Activated naive CD8-positive, alpha-beta T cell treated with anti-CD3 and anti-CD28 coated beads, Interleukin-2, amount 10 ng/mL, durations not matched to agents 7 days and 5 days (primary cell): ENCODE data around the gene GSTO1. TPM values are rescaled to one million over a fixed set of nuclear protein-coding genes. Genes with fewer than 3 reads are reported as not detected.
A peak's percentile ranks its signal among the peaks of the same experiment; 100 is the strongest.

Source experiments
- ATAC-seq: fragments of 150-1000 bp; cut with Tn5 transposase; one replicate; pipeline ENCODE4 v1.10.0; 2021; ENCODE audit warnings: low read depth, moderate library complexity
- POLR2A ChIA-PET: fragments of 350-600 bp; sonication (Branson Sonifier 250); formaldehyde crosslinking; loops from one replicate; lab custom pipeline; 2021; ENCODE audit warnings: antibody characterized with exemption; lab: Charles Lee
- DNase-seq: peaks from one replicate; pipeline ENCODE4 v3.0.0; 2021
- H3K27ac Mint-ChIP-seq: one replicate; pipeline ENCODE4 v1.8.0; 2022; ENCODE audit warnings: mild to moderate bottlenecking, mixed read lengths
- H3K27me3 Mint-ChIP-seq: one replicate; pipeline ENCODE4 v1.8.0; 2022; ENCODE audit warnings: mild to moderate bottlenecking, moderate library complexity, mixed read lengths
- H3K36me3 Mint-ChIP-seq: one replicate; pipeline ENCODE4 v1.8.0; 2021; ENCODE audit warnings: mild to moderate bottlenecking, mixed read lengths
- H3K4me1 Mint-ChIP-seq: one replicate; pipeline ENCODE4 v1.8.0; 2021; ENCODE audit warnings: mixed read lengths
- H3K4me3 Mint-ChIP-seq: one replicate; pipeline ENCODE4 v1.8.0; 2022; ENCODE audit warnings: mild to moderate bottlenecking, moderate library complexity, mixed read lengths
- H3K9me3 Mint-ChIP-seq: one replicate; pipeline ENCODE4 v1.8.0; 2021; ENCODE audit warnings: mixed read lengths
- total RNA-seq, 2 experiments: library from RNA; stranded (reverse); gene quantifications; one replicate each; pipeline ENCODE4 v1.2.3, GENCODE V29; 2021

The GSTO1 gene
- total RNA-seq, 2 experiments from 2014 or later: 92.2 to 97.7 TPM

DNA sequence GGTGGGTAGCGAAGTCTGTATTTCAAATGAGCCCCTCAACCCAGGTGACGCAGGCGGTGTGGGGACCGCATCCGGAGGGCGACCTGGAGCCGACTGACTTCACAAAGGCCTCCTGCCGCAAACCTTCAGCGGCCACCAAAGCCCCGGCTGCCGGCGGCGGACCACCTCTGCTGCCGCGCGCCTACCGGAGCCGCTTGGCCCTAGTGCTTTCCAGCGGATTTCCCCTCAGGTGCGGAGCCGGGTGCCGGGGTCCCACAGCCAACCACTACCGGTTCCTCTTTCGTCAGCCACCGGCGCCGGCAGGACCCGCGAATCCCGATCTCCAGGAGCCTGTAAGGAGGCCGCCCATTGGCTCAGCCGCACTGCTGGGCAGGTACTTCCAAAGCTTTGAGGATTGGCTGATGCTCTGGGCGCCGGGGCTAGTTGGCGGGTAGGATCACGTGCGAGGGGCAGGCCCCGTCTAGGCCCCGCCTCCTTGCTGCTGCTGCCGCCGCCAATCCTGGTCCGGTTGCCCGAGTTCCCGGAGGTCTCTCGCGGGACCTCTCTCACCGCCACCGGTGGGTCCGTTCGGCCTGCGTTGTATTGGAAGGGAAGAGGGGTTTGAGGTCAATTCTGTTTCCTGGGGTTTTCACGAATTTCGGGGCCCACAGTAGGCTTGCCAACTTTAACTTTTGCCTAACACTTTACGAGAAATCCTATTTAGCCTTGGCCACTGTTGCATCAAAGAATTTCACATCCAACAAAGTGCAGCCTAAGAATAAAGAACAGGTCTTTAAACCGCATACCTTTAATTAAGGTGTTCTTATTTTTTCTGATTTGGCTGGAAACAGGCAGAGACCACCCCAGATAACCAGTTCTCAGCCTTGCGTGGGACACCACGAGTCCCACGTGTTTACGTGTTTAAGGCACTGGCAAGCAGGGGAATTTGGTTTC lies 14.3 kb downstream of the GSTO1 start, which contains the start of gene GSTO2:
GSTO2 (plus strand) TSS at position 472 of the 933 bp plus-strand sequence. CDS start 5,732 bp downstream, outside the sequence.
- H3K27me3 Mint-ChIP-seq: no peaks in the 10 kb centered on the region
- ATAC-seq: peak; percentile 98
- H3K36me3 Mint-ChIP-seq: peaks cover 27% of the 10 kb centered on the region
- no peaks in the 10 kb centered on the region for H3K9me3 Mint-ChIP-seq
- peaks cover 27% of the 10 kb centered on the region for H3K4me1 Mint-ChIP-seq
- peak within 1 kb of the TSS; percentile 86 for H3K27ac Mint-ChIP-seq
- peak within 1 kb of the TSS; percentile 85 for H3K4me3 Mint-ChIP-seq
- DNase-seq: peak; percentile 95
- POLR2A ChIA-PET: interaction anchor here (0.6 to 4.9 kb wide), 9 partner anchors 11 to 85 kb away, joined by 3 to 29 read pairs (median 4); partner anchors contain the start of genes CFAP43, CFAP58 and GSTO1

DNA sequence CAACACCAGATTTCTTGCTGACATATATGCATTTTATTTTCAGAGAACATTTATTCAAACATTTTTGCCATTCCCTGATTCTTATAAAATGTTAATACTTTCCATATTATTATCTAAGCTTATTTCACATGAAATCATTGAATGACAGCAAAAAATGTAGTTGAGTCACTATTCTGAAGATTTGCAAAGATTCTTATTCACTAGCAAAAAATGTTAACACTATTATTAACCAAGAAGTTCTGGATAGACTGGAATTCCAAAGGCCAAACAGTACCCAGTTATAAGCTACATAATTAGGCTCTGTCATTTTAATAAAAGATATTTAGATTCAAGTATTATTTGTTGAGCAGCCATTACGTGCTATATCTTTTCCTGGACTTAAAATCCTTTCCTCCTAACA lies 18.6 kb downstream of the GSTO1 start:
- Mint-ChIP-seq H3K27me3 (peaks cover 8% of the 10 kb centered on the region), H3K4me3 (no peak overlapping the region), H3K27ac (no peak overlapping the region), H3K36me3 (peaks cover 2% of the 10 kb centered on the region), H3K9me3 (no peaks in the 10 kb centered on the region), H3K4me1 (peaks cover 7% of the 10 kb centered on the region)
- POLR2A ChIA-PET: no interaction called here
- no peak for ATAC-seq
- no peak for DNase-seq

DNA sequence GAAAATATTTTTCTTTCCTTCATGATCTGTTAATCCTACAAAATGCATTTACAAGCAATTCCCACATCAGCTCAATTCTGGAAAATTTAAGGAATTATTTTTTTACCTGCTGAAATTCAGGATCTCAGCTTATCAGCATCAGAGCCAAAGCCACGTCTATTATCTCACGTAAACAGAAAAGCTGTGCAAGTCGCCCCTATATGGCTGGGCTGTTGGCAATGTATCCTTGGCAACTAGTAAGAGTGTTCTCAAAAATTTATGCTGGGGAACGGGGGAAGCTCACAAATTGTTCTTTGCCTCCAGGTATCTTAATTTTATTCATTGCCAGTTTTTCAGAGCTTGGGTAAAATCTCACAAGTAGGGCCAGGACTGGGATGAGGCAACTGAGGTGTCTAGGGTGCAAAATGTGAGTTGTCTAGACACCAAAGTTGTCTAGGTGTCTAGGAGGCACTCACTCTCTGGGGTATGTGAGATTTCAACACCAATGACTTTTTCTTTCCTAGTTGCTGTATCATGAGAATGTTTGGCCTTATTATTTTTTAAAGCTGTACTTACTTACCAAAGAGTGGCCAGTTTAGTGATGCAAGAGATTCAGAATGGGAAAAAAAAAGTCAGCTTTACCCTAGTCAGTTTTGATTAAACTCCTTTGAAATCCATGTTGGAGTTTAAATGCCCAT lies 19.3 kb downstream of the GSTO1 start:
- Mint-ChIP-seq H3K4me1 (peaks cover 6% of the 10 kb centered on the region), H3K4me3 (no peak overlapping the region), H3K9me3 (no peaks in the 10 kb centered on the region), H3K36me3 (no peaks in the 10 kb centered on the region), H3K27me3 (peaks cover 8% of the 10 kb centered on the region), H3K27ac (no peak overlapping the region)
- ATAC-seq: no peak
- POLR2A ChIA-PET: interaction anchor here (1.2 to 1.7 kb wide), 4 partner anchors 8 to 61 kb away, joined by 4 to 8 read pairs (median 6); partner anchors contain the start of gene CFAP43
- DNase-seq: no peak

DNA sequence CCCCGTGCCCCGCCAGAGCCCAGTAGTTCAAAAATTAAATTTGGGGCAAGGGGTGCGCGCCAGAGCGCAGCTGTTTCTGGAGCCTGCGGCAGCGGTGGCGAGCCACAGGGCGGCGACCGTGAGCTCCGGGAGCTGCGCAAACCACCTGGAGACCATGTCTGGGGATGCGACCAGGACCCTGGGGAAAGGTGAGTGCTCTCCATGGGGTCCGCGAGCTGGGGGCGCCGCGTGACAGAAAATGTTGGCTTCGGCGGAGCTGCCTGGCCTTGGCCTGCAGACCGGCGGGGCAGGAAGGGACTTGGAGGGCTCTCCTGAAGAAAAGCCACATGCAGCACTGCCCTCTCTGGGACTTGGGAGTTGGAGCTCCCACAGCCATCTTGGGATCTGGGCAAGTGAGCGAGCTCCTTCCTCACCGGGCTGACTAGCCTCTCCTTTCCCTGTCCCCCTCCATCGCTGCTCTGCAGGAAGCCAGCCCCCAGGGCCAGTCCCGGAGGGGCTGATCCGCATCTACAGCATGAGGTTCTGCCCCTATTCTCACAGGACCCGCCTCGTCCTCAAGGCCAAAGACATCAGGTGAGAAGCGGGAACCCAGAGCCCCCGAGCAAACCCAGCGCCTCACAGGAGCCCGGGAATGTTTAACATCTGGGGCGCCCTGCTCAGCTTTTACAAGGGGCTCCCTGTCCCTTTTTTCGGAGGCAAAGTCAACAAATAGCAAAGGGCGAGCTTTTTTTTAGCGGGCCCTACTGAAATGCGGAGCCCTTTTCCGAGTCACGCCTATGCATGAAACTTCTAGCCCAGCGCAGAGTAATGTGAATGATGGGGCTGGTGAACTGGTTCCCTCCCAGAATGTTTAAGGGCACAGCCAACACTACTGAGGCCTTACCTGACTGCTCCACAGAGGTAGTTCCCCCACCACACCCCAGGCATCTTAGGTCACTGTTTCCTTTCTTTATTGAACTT lies 20.4 kb downstream of the GSTO1 start:
- DNase-seq (peak; percentile 71), ATAC-seq (peak; percentile 75)
- H3K27me3 Mint-ChIP-seq: peaks cover 8% of the 10 kb centered on the region
- peaks cover 3% of the 10 kb centered on the region for H3K4me1 Mint-ChIP-seq
- H3K36me3 Mint-ChIP-seq: no peaks in the 10 kb centered on the region
- POLR2A ChIA-PET: interaction anchor here (1.2 to 1.7 kb wide), 4 partner anchors 7 to 60 kb away, joined by 4 to 8 read pairs (median 6); partner anchors contain the start of gene CFAP43
- H3K27ac Mint-ChIP-seq: no peak overlapping the region
- peak overlapping the region; percentile 67 for H3K4me3 Mint-ChIP-seq
- H3K9me3 Mint-ChIP-seq: no peaks in the 10 kb centered on the region

DNA sequence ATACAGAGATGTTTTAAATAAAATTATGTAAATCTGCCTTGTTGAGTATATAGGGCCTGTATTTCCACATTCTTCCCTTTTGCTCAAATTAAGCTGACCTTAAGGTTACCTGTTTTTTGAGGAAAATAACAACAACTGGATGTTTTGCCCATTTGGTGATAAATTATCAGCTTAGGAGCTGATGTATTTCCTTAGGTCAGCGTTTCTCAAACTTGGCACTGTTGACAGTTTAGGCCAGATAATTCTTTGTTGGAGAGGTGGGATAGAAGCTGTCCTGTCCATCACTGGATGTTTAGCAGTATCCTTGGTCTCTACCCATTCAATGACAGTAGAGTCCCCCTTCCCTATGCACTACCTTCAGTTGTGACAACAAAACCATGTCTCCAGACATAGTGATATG lies 21.5 kb downstream of the GSTO1 start:
- DNase-seq: no peak
- Mint-ChIP-seq H3K36me3 (no peaks in the 10 kb centered on the region), H3K9me3 (no peaks in the 10 kb centered on the region), H3K4me3 (no peak overlapping the region), H3K27me3 (peaks cover 8% of the 10 kb centered on the region), H3K27ac (no peak overlapping the region), H3K4me1 (peaks cover 3% of the 10 kb centered on the region)
- no peak for ATAC-seq
- POLR2A ChIA-PET: no interaction called here

DNA sequence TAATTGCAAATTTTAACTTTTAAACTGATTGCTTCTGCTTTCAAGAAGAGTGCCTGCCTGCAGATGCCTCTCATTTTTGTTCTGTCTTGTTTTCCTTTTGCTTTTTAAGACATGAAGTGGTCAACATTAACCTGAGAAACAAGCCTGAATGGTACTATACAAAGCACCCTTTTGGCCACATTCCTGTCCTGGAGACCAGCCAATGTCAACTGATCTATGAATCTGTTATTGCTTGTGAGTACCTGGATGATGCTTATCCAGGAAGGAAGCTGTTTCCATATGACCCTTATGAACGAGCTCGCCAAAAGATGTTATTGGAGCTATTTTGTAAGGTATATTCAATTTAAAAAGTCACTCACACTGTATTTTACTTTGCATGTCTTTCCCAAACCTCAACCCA lies 23.1 kb downstream of the GSTO1 start:
- POLR2A ChIA-PET: no interaction called here
- H3K4me3 Mint-ChIP-seq: no peak overlapping the region
- H3K9me3 Mint-ChIP-seq: no peaks in the 10 kb centered on the region
- no peaks in the 10 kb centered on the region for H3K36me3 Mint-ChIP-seq
- ATAC-seq (no peak), DNase-seq (no peak)
- H3K27me3 Mint-ChIP-seq: peaks cover 8% of the 10 kb centered on the region
- H3K27ac Mint-ChIP-seq: no peak overlapping the region
- peaks cover 3% of the 10 kb centered on the region for H3K4me1 Mint-ChIP-seq

DNA sequence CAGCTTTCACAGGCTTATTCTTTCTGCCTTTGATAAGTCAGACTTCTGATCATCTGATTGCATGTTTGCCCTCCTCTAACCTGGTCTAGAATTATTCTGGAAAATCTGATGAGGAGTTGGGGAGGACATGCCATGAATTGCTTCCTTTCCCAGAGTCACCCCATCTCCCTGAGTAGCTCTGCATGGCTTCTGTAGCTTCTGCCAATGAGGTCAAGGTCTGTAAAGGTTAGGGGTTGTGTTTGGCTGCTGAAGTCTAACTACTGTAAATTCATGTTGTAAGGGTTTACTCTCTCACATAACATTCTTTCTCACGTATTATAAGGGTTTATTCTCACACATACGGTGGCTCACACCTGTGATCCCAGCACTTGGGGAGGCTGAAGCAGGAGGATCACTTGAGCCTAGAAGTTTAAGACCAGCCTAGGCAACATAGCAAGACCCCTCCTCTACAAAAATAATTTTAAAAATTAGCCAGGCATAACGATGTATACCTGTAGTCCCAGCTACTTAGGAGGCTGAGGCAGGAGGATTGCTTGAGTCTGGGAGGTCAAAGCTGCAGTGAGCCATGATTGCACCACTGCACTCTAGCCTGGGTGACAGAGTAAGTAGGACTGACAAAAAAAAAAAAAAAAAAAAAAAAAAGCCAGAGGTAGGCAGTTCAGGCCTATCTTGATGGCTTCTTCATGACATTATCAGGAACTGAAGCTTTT lies 25.0 kb downstream of the GSTO1 start:
- H3K27me3 Mint-ChIP-seq: peaks cover 8% of the 10 kb centered on the region
- no peaks in the 10 kb centered on the region for H3K9me3 Mint-ChIP-seq
- ATAC-seq: no peak
- H3K4me3 Mint-ChIP-seq: no peak overlapping the region
- POLR2A ChIA-PET: interaction anchor here (0.6 to 1.2 kb wide), 4 partner anchors 11 to 695 kb away, joined by 3 to 5 read pairs (median 3); partner anchors contain the start of genes GSTO2 and ITPRIP
- H3K27ac Mint-ChIP-seq: no peak overlapping the region
- DNase-seq: no peak
- H3K4me1 Mint-ChIP-seq: peaks cover 3% of the 10 kb centered on the region
- H3K36me3 Mint-ChIP-seq: no peaks in the 10 kb centered on the region

DNA sequence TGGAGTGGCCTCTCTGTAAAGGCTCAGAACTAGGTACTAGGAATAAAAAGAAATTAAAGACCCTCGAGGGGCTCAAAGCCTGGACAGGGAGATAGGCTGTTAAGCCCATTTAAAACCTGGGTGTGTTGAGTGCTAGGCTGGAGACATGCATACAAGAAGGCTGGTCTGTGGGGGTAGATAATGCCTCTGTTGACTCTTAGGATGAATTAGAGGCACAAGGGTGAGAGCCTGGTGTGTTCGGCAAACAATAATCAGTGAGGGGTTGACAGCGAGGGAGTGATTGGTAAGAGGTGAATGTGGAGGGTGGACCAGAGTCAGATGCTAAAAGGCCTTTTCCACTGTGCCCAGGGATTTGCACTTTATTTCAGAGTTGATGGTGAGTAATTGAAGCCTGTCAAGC lies 27.0 kb downstream of the GSTO1 start:
- POLR2A ChIA-PET: interaction anchor here (1.4 kb wide), 1 partner anchor 7 kb away, joined by 5 read pairs; no protein-coding TSS in a partner anchor
- ATAC-seq (no peak), DNase-seq (no peak)
- H3K27ac Mint-ChIP-seq: no peak overlapping the region
- no peaks in the 10 kb centered on the region for H3K9me3 Mint-ChIP-seq
- H3K4me1 Mint-ChIP-seq: no peaks in the 10 kb centered on the region
- H3K4me3 Mint-ChIP-seq: no peak overlapping the region
- no peaks in the 10 kb centered on the region for H3K36me3 Mint-ChIP-seq
- H3K27me3 Mint-ChIP-seq: no peaks in the 10 kb centered on the region

DNA sequence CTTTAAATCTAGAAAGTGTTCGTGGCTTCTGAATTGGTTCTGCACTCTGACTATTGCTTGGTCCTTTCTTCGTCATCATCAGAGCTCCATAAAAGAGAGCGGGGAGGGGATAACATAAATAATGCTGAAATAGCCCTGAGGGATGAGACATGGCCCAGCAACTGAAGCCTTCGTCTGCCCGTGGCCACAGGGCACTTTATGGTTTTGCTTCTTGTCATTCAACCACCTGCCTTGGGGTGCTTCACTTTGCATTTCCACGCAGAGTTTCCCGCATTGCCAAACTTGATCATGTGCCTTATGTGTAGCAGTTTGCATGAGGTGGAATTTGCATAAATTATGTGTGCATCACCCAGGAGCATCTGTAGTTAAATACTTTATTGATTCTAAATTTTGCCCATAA lies 30.2 kb downstream of the GSTO1 start:
- no peak for ATAC-seq
- Mint-ChIP-seq H3K4me3 (no peak overlapping the region), H3K27me3 (peaks cover 16% of the 10 kb centered on the region), H3K9me3 (no peaks in the 10 kb centered on the region), H3K27ac (no peak overlapping the region), H3K4me1 (no peaks in the 10 kb centered on the region), H3K36me3 (no peaks in the 10 kb centered on the region)
- no peak for DNase-seq
- POLR2A ChIA-PET: no interaction called here

DNA sequence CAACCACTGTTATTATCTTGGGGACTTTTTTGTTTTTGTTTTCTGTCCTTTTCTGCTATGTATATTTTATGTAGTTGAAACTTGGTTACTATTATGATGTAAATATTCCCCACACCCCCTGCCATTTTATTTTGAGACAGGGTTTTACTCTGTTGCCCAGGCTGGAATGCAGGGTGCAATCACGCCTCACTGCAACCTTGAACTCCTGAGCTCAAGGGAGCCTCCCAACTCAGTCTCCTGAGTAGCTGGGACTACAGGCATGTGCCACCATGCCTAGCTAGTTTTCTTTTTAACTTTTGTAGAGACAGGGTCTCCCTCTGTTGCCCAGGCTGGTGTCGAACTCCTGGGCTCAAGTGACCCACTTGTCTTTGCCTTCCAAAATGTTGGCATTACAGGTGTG lies 32.2 kb downstream of the GSTO1 start:
- no peak for ATAC-seq
- H3K4me3 Mint-ChIP-seq: no peak overlapping the region
- DNase-seq: no peak
- no peak overlapping the region for H3K27ac Mint-ChIP-seq
- no peaks in the 10 kb centered on the region for H3K9me3 Mint-ChIP-seq
- H3K27me3 Mint-ChIP-seq: peaks cover 29% of the 10 kb centered on the region
- POLR2A ChIA-PET: no interaction called here
- H3K4me1 Mint-ChIP-seq: peaks cover 5% of the 10 kb centered on the region
- H3K36me3 Mint-ChIP-seq: no peaks in the 10 kb centered on the region

DNA sequence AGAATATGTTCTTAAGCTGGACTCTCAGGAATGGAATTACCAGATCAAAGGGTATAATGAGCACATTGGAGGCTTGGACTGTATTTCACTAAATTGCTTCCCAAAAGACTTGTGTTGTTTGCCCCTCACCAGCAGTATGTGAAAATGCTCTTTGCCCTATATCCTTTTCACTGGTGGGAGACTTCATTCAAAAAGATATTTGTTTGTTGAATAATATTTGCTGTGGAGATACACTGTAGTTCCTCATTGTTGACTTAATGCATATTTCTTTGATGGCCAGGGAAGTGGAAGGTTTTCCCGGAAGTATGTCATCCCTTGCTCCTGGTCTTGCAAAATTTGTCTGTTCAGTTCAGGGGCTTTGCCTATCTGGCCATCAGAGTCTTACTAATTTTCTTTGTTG lies 33.7 kb downstream of the GSTO1 start:
- Mint-ChIP-seq H3K4me3 (no peak overlapping the region), H3K27ac (no peak overlapping the region), H3K9me3 (no peaks in the 10 kb centered on the region), H3K36me3 (no peaks in the 10 kb centered on the region), H3K4me1 (peaks cover 10% of the 10 kb centered on the region), H3K27me3 (peaks cover 29% of the 10 kb centered on the region)
- ATAC-seq (no peak), DNase-seq (no peak)
- POLR2A ChIA-PET: no interaction called here

DNA sequence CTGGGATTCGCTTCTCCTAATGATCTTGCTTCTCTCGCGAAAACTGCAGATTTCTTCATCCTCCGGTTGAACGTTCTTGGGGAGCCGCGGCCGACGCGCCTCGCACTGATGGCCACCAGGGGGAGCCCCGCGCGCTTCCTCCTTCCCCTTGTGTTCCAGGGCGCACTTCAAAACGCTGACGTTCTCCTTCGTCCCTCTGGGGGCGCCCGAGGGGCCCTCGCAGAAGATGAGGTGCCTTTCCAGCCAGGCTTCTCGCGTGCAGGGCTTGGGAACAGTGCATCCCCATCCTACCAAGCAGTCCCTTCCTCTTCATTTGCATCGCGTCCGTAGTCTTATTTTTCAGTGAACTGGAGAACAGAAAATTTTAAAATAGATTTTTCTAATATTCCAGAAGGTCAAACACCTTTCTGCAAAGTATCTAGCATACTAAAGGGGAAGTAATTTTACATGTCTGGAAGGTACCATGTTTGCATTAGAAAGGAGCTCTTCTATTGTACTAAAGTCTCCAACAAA lies 36.8 kb downstream of the GSTO1 start:
- H3K4me1 Mint-ChIP-seq: peaks cover 12% of the 10 kb centered on the region
- POLR2A ChIA-PET: interaction anchor here (0.6 to 1.5 kb wide), 5 partner anchors 12 to 60 kb away, joined by 3 to 8 read pairs (median 3); partner anchors contain the start of genes GSTO2 and ITPRIP
- no peaks in the 10 kb centered on the region for H3K36me3 Mint-ChIP-seq
- H3K9me3 Mint-ChIP-seq: no peaks in the 10 kb centered on the region
- H3K4me3 Mint-ChIP-seq: no peak overlapping the region
- H3K27me3 Mint-ChIP-seq: peaks cover 34% of the 10 kb centered on the region
- no peak overlapping the region for H3K27ac Mint-ChIP-seq
- ATAC-seq (peak; percentile 97), DNase-seq (peak; percentile 91)
